ENCODE measurements around the gene TSKU.

DNA sequence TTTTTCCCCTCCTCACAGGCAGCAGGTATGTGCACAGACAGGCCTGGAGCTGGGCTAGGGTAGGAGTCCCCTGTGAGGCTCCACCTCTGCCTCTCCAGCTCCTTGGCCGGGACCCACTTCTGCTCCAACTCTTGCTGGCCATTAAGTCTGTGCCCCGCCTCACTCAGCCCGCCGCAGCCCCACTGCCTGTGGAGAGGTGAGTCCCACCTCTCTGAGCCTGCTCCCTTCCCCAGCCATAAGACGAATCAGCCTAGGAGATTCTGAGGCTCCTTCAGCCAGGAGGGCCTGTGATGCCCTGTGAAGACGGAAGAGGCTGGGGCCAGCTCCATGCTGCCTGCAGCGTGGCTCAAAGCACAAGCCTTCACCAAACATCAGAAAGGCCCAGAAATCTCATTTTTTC is 23.0 kb downstream of the TSKU start:
- TF ChIP-seq, protein P1, sequence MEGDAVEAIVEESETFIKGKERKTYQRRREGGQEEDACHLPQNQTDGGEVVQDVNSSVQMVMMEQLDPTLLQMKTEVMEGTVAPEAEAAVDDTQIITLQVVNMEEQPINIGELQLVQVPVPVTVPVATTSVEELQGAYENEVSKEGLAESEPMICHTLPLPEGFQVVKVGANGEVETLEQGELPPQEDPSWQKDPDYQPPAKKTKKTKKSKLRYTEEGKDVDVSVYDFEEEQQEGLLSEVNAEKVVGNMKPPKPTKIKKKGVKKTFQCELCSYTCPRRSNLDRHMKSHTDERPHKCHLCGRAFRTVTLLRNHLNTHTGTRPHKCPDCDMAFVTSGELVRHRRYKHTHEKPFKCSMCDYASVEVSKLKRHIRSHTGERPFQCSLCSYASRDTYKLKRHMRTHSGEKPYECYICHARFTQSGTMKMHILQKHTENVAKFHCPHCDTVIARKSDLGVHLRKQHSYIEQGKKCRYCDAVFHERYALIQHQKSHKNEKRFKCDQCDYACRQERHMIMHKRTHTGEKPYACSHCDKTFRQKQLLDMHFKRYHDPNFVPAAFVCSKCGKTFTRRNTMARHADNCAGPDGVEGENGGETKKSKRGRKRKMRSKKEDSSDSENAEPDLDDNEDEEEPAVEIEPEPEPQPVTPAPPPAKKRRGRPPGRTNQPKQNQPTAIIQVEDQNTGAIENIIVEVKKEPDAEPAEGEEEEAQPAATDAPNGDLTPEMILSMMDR (IDR thresholded peaks at IDR 0.05) = no peak
- no peak for TF ChIP-seq POLR2A (IDR thresholded peaks at IDR 0.05)
- no peak for TF ChIP-seq POLR2AphosphoS5 (IDR thresholded peaks at IDR 0.05; ENCODE audit: insufficient read depth in 1 of 2, low read depth in 1 of 2)
